ENCODE data around the gene GARIN5A. TPM values are rescaled to one million over a fixed set of nuclear protein-coding genes. Genes with fewer than 3 reads are reported as not detected.

GARIN5A gene
- polyA plus RNA-seq = 1 to 10 TPM in 2 of 4 donors, under 1 TPM in 1, not detected in 1; 0.89 to 3.4 (median 2.1) TPM
- long read RNA-seq, donor 1, partial matches to known transcripts = 0 of 1 reads
- long read RNA-seq, donor 1, other reads (novel, unspliced or antisense) = 0 of 1 reads
- long read RNA-seq, donor 2, partial matches to known transcripts = 0 of 1 reads
- long read RNA-seq, donor 2, other reads (novel, unspliced or antisense) = 0 of 1 reads
- long read RNA-seq, donor 3, partial matches to known transcripts = 20 of 20 reads
- long read RNA-seq, donor 3, other reads (novel, unspliced or antisense) = 0 of 20 reads
- long read RNA-seq, donor 4 = 0 reads
- long read RNA-seq, donor 5 = 0 reads
- long read RNA-seq, donor 6, partial matches to known transcripts = 0 of 1 reads
- long read RNA-seq, donor 6, other reads (novel, unspliced or antisense) = 0 of 1 reads
- long read RNA-seq, donor 7, partial matches to known transcripts = 0 of 2 reads
- long read RNA-seq, donor 7, other reads (novel, unspliced or antisense) = 0 of 2 reads
- long read RNA-seq, donor 8 = 0 reads
- long read RNA-seq, donor 9 = 0 reads
- long read RNA-seq, donor 10, partial matches to known transcripts = 0 of 3 reads
- long read RNA-seq, donor 10, other reads (novel, unspliced or antisense) = 0 of 3 reads

DNA sequence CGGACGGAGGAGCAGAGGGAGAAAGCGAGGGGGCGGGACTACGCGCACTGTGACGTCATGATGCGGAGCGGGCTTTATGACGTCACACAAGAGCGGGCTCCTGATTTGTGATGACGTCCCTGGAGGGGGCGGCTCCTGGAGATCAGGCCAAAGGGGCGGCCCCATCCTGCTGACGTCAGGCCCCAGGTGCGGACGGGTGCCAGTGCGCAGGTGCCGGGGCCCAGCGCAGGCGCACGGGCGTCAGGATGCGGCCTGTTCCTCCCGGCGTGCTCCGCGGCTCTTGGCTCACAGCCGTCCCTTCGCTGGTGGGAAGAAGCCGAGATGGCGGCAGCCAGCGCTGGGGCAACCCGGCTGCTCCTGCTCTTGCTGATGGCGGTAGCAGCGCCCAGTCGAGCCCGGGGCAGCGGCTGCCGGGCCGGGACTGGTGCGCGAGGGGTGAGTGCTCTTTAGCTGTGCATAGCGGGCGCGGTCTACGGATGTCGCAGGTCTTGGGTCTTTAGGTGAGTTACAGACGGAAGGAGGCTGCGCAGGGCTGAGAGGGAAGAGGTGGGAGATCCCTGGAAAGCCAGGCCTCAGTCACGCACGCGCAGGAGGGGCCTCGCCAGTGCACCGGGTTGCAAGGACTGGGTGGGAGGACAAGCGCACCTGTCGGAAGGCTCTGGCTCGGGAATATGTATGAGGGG is at the start of gene GARIN5A, which contains the start of gene EMC10:
Gene GARIN5A, minus strand, starts transcription at position 625 of the 683 bp plus-strand sequence. Its CDS starts 460 bp downstream, at position 165.
Gene EMC10, plus strand, starts transcription at position 284 of the 683 bp plus-strand sequence. Its CDS starts 38 bp downstream, at position 322.
- Histone ChIP-seq H3K27me3 (ENCODE audit: control insufficient read depth in 3 of 3, insufficient read depth in 3 of 3, low read length in 3 of 3) (no peaks in the 10 kb centered on the region), H3K4me1 (ENCODE audit: control insufficient read depth in 3 of 3, insufficient read depth in 2 of 3, low read depth in 1 of 3, low read length in 2 of 3) (peaks cover 5 to 7% (median 6%) of the 10 kb centered on the region in 3 donors), H3K9me3 (ENCODE audit: control insufficient read depth in 2 of 2, insufficient read depth in 1 of 2, low read depth in 1 of 2, low read length in 1 of 2) (peaks cover 0 to 20% of the 10 kb centered on the region in 2 donors), H3K27ac (ENCODE audit: low read depth in 1 of 3, low read length in 2 of 3) (peak within 1 kb of the TSS; percentile 81 to 96 (median 82)), H3K36me3 (ENCODE audit: control insufficient read depth in 3 of 3, insufficient read depth in 2 of 3, low read depth in 1 of 3, low read length in 3 of 3) (peaks cover 0 to 37% (median 4%) of the 10 kb centered on the region in 3 donors), H3K4me3 (ENCODE audit: low read depth in 1 of 3, low read length in 3 of 3) (peak within 1 kb of the TSS; percentile 82 to 99 (median 91))
- WGBS, 3 donors = 1 to 2% (median 1%) methylated on average over 48 to 58 of the region's 58 CpGs
- DNase-seq = peak; percentile 93 to 97
- FAIRE-seq = no peak

DNA sequence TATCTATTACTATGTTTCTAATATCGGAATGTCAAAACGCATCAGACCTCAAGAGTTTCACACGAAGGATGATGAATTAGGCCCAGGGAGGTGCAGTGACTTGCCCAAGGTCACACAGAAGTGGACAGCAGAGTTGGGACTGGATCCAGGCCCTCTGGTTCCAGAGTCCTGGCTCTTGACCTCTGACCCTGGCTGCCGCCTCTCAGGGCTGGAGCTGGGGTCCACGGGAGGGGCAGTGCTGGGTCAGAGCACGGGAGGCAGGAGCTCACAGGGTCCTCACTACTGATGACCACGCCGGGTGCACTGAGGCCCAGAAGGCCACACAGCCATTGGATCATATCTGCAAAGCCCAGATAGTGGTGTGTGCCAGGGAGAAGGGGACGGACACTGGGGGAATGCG is 46.2 kb upstream of the GARIN5A start:
- H3K27ac ChIP-seq (ENCODE audit: low read depth in 1 of 3, low read length in 2 of 3) = no peak overlapping the region
- H3K9me3 ChIP-seq (ENCODE audit: control insufficient read depth in 2 of 2, insufficient read depth in 1 of 2, low read depth in 1 of 2, low read length in 1 of 2) = no peaks in the 10 kb centered on the region
- H3K4me3 ChIP-seq (ENCODE audit: low read depth in 1 of 3, low read length in 3 of 3) = no peak overlapping the region
- DNase-seq (no peak), FAIRE-seq (no peak)
- no peaks in the 10 kb centered on the region for H3K27me3 ChIP-seq (ENCODE audit: control insufficient read depth in 3 of 3, insufficient read depth in 3 of 3, low read length in 3 of 3)
- no peaks in the 10 kb centered on the region for H3K4me1 ChIP-seq (ENCODE audit: control insufficient read depth in 3 of 3, insufficient read depth in 2 of 3, low read depth in 1 of 3, low read length in 2 of 3)
- H3K36me3 ChIP-seq (ENCODE audit: control insufficient read depth in 3 of 3, insufficient read depth in 2 of 3, low read depth in 1 of 3, low read length in 3 of 3) = peaks cover 0 to 3% (median 0%) of the 10 kb centered on the region in 3 donors
- 75 to 83% (median 79%) methylated on average over 9 to 10 of the region's 10 CpGs for WGBS, 3 donors

DNA sequence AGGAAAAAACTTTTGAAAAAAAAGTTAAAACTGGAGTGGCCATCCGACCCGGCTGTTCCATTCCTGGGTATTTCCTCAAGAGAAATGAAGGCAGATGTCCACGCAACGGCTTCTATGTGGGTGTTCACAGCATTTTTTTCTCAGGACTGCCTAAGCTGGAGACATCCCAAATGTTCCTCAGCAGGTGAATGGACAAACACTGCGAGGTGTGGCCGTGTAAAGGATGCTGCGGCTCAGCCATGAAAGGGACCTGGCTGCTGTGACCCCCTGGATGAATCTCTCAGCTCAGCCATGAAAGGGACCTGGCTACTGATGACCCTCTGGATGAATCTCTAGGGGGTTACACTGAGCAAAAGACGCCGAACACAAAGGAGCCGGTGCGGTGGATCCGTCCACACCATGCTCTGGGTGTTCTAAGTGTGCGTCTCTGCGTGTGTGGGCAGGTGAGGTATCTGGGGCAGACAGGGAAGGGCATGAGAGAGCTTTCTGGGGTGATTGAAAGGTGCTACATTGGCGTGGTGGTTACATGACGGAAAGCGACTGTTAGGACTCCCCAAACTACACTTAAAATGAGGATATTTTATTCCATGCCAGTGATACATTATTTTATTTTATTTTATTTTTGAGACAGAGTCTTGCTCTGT is 44.3 kb upstream of the GARIN5A start:
- no peak for FAIRE-seq
- no peak overlapping the region for H3K4me3 ChIP-seq (ENCODE audit: low read depth in 1 of 3, low read length in 3 of 3)
- peaks cover 0 to 3% (median 0%) of the 10 kb centered on the region in 3 donors for H3K36me3 ChIP-seq (ENCODE audit: control insufficient read depth in 3 of 3, insufficient read depth in 2 of 3, low read depth in 1 of 3, low read length in 3 of 3)
- no peaks in the 10 kb centered on the region for H3K9me3 ChIP-seq (ENCODE audit: control insufficient read depth in 2 of 2, insufficient read depth in 1 of 2, low read depth in 1 of 2, low read length in 1 of 2)
- no peak for DNase-seq
- H3K4me1 ChIP-seq (ENCODE audit: control insufficient read depth in 3 of 3, insufficient read depth in 2 of 3, low read depth in 1 of 3, low read length in 2 of 3) = no peaks in the 10 kb centered on the region
- no peak overlapping the region for H3K27ac ChIP-seq (ENCODE audit: low read depth in 1 of 3, low read length in 2 of 3)
- H3K27me3 ChIP-seq (ENCODE audit: control insufficient read depth in 3 of 3, insufficient read depth in 3 of 3, low read length in 3 of 3) = peaks cover 0 to 4% (median 0%) of the 10 kb centered on the region in 3 donors
- WGBS, 3 donors = 86 to 89% (median 88%) methylated on average over 17 of the region's 17 CpGs

DNA sequence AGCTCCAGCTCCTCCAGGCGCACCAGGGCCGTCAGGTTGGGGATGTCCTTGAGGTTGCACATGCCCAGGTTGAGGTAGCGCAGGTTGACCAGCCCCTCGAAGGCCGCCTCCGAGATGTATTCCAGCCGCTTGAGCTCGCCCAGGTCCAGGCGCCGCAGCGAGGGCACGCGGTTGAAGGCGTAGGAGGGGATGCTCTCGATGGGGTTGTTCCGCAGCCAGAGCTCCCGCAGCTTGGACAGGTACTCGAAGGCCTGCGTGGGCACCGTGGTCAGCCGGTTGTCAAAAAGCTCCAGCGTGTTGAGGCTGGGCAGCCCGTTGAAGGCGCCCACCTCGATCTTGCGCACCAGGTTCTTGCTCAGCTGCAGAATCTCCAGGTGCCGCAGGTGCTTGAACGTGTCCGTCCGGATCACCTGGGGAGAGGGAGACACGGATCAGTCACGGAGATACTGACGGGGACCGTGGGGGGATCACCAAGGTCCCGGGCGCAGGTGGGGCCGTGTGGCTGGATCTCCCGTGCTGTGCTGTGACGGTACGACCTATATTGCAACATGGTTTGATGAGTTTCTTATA is 42.4 kb upstream of the GARIN5A start:
- Histone ChIP-seq H3K4me3 (ENCODE audit: low read depth in 1 of 3, low read length in 3 of 3) (no peak overlapping the region), H3K27me3 (ENCODE audit: control insufficient read depth in 3 of 3, insufficient read depth in 3 of 3, low read length in 3 of 3) (peaks cover 0 to 4% (median 0%) of the 10 kb centered on the region in 3 donors), H3K4me1 (ENCODE audit: control insufficient read depth in 3 of 3, insufficient read depth in 2 of 3, low read depth in 1 of 3, low read length in 2 of 3) (no peaks in the 10 kb centered on the region), H3K9me3 (ENCODE audit: control insufficient read depth in 2 of 2, insufficient read depth in 1 of 2, low read depth in 1 of 2, low read length in 1 of 2) (no peaks in the 10 kb centered on the region), H3K27ac (ENCODE audit: low read depth in 1 of 3, low read length in 2 of 3) (no peak overlapping the region), H3K36me3 (ENCODE audit: control insufficient read depth in 3 of 3, insufficient read depth in 2 of 3, low read depth in 1 of 3, low read length in 3 of 3) (peaks cover 0 to 3% (median 0%) of the 10 kb centered on the region in 3 donors)
- FAIRE-seq (no peak), DNase-seq (no peak)
- WGBS, 3 donors = 94 to 97% (median 96%) methylated on average over 40 of the region's 40 CpGs

DNA sequence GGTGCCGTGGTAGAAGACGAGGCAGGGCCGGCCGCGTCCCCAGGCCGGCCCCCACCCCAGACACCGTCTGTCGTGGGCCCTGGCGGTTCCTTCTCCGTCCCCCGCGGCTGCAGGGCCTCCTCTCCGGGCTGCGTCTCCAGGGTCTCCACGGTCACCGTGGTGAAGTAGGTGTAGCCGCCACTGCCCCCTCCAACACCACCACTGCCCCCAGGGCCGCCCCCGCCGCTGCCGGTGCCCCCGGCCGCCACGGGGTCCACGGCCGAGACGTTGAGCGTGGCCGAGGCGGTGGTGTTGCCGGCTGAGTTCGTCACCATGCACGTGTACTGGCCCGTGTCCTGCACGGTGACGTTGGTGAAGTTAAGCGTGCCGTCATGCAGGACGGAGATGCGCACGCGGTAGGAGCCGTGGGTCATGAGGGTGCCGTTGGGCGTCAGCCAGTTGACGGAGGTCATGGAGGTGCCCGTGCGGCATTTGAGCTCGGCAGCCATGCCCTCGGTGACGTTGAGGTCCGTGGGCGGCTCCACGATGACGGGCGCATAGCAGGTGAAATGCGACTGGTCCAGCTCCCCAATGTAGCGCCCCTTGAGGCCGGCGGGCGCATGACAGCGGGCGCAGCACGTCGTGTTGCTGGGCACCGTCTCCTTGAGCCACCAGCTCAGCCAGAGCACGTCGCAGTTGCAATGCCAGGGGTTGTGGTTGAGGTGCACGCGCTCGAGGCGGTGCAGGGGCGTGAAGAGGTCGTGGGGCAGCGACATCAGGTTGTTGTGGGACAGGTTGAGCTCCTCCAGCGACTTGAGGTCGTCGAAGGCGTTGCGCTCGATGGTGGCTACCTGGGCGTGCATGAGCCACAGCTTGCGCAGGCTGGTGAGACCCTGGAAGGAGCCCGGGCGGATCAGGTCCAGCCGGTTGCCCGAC is 41.7 kb upstream of the GARIN5A start:
- Histone ChIP-seq H3K4me1 (ENCODE audit: control insufficient read depth in 3 of 3, insufficient read depth in 2 of 3, low read depth in 1 of 3, low read length in 2 of 3) (no peaks in the 10 kb centered on the region), H3K27ac (ENCODE audit: low read depth in 1 of 3, low read length in 2 of 3) (no peak overlapping the region), H3K4me3 (ENCODE audit: low read depth in 1 of 3, low read length in 3 of 3) (no peak overlapping the region), H3K36me3 (ENCODE audit: control insufficient read depth in 3 of 3, insufficient read depth in 2 of 3, low read depth in 1 of 3, low read length in 3 of 3) (peaks cover 0 to 3% (median 0%) of the 10 kb centered on the region in 3 donors), H3K27me3 (ENCODE audit: control insufficient read depth in 3 of 3, insufficient read depth in 3 of 3, low read length in 3 of 3) (peaks cover 0 to 4% (median 0%) of the 10 kb centered on the region in 3 donors), H3K9me3 (ENCODE audit: control insufficient read depth in 2 of 2, insufficient read depth in 1 of 2, low read depth in 1 of 2, low read length in 1 of 2) (no peaks in the 10 kb centered on the region)
- WGBS, 3 donors = 95 to 97% (median 95%) methylated on average over 78 to 87 of the region's 87 CpGs
- FAIRE-seq (no peak), DNase-seq (no peak)

DNA sequence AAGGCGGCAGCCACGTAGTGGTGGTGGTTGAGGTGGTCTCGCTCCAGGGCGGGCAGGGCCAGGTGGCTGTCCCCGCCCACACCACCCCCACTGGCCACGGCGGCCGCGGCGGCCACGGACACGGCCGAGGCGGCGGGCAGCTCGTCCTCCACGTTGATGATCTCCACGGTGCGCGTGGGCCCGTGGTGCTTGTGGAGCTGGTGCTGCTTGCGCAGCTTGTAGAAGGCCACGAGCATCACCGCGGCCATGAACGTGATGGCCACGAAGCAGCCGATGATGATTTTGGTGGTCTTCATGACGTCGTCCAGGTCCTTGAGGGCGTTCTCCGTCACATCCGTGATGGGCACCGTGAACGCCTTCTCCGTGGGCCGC is 41.0 kb upstream of the GARIN5A start:
- no peak for FAIRE-seq
- Histone ChIP-seq H3K9me3 (ENCODE audit: control insufficient read depth in 2 of 2, insufficient read depth in 1 of 2, low read depth in 1 of 2, low read length in 1 of 2) (no peaks in the 10 kb centered on the region), H3K4me1 (ENCODE audit: control insufficient read depth in 3 of 3, insufficient read depth in 2 of 3, low read depth in 1 of 3, low read length in 2 of 3) (no peaks in the 10 kb centered on the region), H3K36me3 (ENCODE audit: control insufficient read depth in 3 of 3, insufficient read depth in 2 of 3, low read depth in 1 of 3, low read length in 3 of 3) (peaks cover 0 to 3% (median 0%) of the 10 kb centered on the region in 3 donors), H3K4me3 (ENCODE audit: low read depth in 1 of 3, low read length in 3 of 3) (no peak overlapping the region), H3K27me3 (ENCODE audit: control insufficient read depth in 3 of 3, insufficient read depth in 3 of 3, low read length in 3 of 3) (peaks cover 0 to 4% (median 0%) of the 10 kb centered on the region in 3 donors), H3K27ac (ENCODE audit: low read depth in 1 of 3, low read length in 2 of 3) (no peak overlapping the region)
- 94 to 97% (median 96%) methylated on average over 26 to 37 of the region's 37 CpGs for WGBS, 3 donors
- DNase-seq = no peak

DNA sequence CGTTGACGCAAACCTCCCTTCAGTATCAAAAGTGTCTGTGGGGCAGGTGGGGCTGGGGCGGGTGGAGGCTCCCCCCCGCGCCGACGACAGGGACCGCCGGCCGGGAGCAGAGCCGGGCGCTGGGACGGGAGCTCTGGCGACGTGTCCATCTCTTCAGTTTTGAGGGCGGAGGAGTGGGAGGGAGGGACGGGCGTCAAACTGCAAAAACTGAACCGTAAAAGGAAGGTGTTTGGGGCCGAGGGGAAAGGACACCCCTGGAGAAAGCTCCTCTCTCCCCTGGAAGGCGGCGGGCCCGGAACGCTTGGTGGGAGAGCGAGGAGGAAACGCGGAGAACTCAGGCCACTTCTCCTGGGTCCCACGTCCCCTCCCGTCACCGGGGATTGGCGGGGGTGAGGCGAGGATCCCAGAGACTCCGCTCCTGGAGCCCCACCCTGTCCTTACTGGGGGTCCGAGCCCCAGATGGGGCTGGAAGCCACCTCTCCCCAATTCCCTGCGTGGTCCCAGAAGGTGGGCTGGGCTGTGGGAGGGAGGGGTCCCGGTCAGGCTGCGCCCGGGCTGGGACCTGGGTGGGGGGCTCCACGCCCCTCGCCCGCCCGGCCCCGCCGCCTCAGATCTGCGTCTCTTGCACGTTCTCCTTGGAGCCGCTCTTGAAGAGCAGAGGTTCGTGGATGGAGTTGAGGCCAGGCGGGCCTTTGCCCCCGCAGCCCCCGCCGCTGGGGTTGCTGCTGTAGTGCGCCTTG is 40.5 kb upstream of the GARIN5A start:
- 57 to 67% (median 62%) methylated on average over 43 to 53 of the region's 53 CpGs for WGBS, 3 donors
- Histone ChIP-seq H3K4me3 (ENCODE audit: low read depth in 1 of 3, low read length in 3 of 3) (no peak overlapping the region), H3K27me3 (ENCODE audit: control insufficient read depth in 3 of 3, insufficient read depth in 3 of 3, low read length in 3 of 3) (peaks cover 0 to 4% (median 0%) of the 10 kb centered on the region in 3 donors), H3K36me3 (ENCODE audit: control insufficient read depth in 3 of 3, insufficient read depth in 2 of 3, low read depth in 1 of 3, low read length in 3 of 3) (peaks cover 0 to 3% (median 0%) of the 10 kb centered on the region in 3 donors), H3K4me1 (ENCODE audit: control insufficient read depth in 3 of 3, insufficient read depth in 2 of 3, low read depth in 1 of 3, low read length in 2 of 3) (peaks cover 0 to 2% (median 0%) of the 10 kb centered on the region in 3 donors), H3K27ac (ENCODE audit: low read depth in 1 of 3, low read length in 2 of 3) (no peak overlapping the region), H3K9me3 (ENCODE audit: control insufficient read depth in 2 of 2, insufficient read depth in 1 of 2, low read depth in 1 of 2, low read length in 1 of 2) (no peaks in the 10 kb centered on the region)
- DNase-seq = no peak
- no peak for FAIRE-seq
